IPS-20b (cell line): ENCODE data around the gene ACOT4.
"Not testable (repeated sequence)": the region's sequence is repeated elsewhere in the genome, so short reads cannot be mapped to it uniquely, and the experiment has no call there.

Experiments
- H3K27ac ChIP-seq: one replicate; pipeline ENCODE4 v1.5.1; 2013; ENCODE audit warnings: low read length
- H3K27me3 ChIP-seq: 2 replicates; pipeline ENCODE4 v1.6.1; 2013; ENCODE audit warnings: mild to moderate bottlenecking, low read length, inconsistent platforms; ENCODE audit not compliant: insufficient read depth
- H3K36me3 ChIP-seq: 2 replicates; pipeline ENCODE4 v1.6.1; 2013; ENCODE audit warnings: low read depth, mild to moderate bottlenecking, inconsistent platforms, low read length, moderate library complexity; ENCODE audit not compliant: insufficient read depth
- H3K4me1 ChIP-seq: 2 replicates; pipeline ENCODE4 v1.6.1; 2013; ENCODE audit warnings: mild to moderate bottlenecking, control low read depth, inconsistent platforms, low read length, moderate library complexity; ENCODE audit not compliant: insufficient read depth
- H3K4me3 ChIP-seq: 2 replicates; pipeline ENCODE4 v1.5.1; 2013; ENCODE audit warnings: mild to moderate bottlenecking, low read length, inconsistent platforms
- H3K9ac ChIP-seq: 2 replicates; pipeline ENCODE4 v1.6.1; 2013; ENCODE audit warnings: low read depth, mild to moderate bottlenecking, inconsistent platforms, low read length, moderate library complexity
- H3K9me3 ChIP-seq: 2 replicates; pipeline ENCODE4 v1.6.1; 2013; ENCODE audit warnings: mild to moderate bottlenecking, low read depth, low read length, inconsistent platforms; ENCODE audit not compliant: insufficient read depth

ACOT4 gene

DNA sequence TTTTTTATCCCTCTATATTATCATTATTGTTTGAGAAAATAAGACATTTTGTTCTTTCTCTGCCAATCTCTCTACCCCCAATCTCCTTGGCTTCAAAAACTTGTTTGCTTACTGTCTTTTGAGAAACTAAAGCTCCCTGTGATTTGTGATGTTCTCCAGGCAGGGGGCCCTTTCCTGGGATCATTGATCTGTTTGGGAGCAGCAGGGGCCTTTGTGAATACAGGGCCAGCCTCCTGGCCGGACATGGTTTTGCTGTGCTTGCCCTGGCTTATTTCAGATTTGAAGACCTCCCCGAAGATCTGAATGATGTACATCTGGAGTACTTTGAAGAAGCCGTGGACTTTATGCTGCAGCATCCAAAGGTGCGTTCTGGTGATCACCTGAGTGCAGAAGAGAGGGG lies 25.2 kb downstream of the ACOT4 start:
- Histone ChIP-seq H3K36me3 (no peaks in the 10 kb centered on the region), H3K9ac (no peak overlapping the region), H3K27me3 (peaks cover 31% of the 10 kb centered on the region), H3K4me1 (peaks cover 8% of the 10 kb centered on the region; the same call in 1 of the 2 replicates), H3K9me3 (no peaks in the 10 kb centered on the region), H3K27ac (no peak overlapping the region), H3K4me3 (no peak overlapping the region)

DNA sequence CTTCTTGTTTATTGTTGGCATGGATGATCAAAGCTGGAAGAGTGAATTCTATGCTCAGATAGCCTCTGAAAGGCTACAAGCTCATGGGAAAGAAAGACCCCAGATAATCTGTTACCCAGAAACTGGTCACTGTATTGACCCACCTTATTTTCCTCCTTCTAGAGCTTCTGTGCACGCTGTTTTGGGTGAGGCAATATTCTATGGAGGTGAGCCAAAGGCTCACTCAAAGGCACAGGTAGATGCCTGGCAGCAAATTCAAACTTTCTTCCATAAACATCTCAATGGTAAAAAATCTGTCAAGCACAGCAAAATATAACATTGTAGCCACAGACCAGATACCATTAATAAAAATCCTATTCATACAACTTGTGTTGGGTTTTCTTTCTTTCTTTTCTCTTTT lies 27.9 kb downstream of the ACOT4 start:
- Histone ChIP-seq H3K27ac (no peak overlapping the region), H3K4me1 (peaks cover 8% of the 10 kb centered on the region; the same call in 1 of the 2 replicates), H3K36me3 (no peaks in the 10 kb centered on the region), H3K4me3 (no peak overlapping the region), H3K9ac (no peak overlapping the region), H3K27me3 (peaks cover 5% of the 10 kb centered on the region; the same call in 1 of the 2 replicates), H3K9me3 (no peaks in the 10 kb centered on the region)

DNA sequence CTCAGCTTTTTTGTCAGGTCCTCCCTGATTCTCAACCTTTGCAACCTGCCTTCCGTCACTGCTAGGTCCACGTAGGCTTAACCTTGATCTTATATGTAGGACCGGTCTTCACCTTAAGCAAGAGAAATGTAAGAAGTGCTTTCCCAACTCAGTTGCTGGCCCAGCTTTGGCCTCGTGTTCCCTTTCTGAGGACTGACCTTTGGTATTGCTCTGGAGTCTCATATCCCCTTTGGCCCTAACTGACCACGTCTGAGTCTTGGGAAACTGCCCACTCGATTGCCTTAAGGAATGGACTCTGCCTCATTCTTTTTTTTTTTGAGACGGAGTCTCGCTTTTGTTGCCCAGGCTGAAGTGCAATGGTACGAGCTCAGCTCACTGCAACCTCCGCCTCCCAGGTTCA lies 28.6 kb downstream of the ACOT4 start:
- Histone ChIP-seq H3K27me3 (peaks cover 4% of the 10 kb centered on the region; the same call in 1 of the 2 replicates), H3K4me1 (peaks cover 8% of the 10 kb centered on the region; the same call in 1 of the 2 replicates), H3K27ac (no peak overlapping the region), H3K9me3 (no peaks in the 10 kb centered on the region), H3K36me3 (no peaks in the 10 kb centered on the region), H3K9ac (no peak overlapping the region), H3K4me3 (no peak overlapping the region)

DNA sequence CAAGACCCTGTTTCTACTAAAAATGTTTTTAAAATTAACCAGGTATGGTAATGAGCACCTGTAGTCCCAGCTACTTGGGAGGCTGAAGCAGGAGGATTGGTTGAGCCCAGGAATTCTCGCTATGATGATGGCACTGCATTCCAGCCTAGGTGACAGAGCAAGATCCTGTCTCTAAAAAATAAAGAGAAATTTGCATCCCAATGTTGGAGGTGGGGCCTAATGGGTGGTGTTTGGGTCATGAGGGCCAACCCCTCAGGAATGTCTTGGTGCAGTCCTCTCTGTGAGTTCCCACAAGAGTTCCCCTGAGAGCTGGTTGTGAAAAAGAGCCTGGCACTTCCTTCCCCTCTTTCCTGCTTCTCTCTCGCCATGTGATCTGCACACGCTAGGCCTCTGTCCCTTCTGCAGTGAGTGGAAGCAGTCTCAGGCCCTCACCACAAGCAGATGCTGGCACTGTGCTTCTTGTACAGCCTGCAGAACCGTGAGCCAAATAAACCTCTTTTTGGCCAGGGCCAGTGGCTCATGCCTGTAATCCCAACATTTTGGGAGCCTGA lies 31.9 kb downstream of the ACOT4 start:
- Histone ChIP-seq H3K27ac (no peak overlapping the region), H3K9ac (no peak overlapping the region), H3K9me3 (no peaks in the 10 kb centered on the region)

DNA sequence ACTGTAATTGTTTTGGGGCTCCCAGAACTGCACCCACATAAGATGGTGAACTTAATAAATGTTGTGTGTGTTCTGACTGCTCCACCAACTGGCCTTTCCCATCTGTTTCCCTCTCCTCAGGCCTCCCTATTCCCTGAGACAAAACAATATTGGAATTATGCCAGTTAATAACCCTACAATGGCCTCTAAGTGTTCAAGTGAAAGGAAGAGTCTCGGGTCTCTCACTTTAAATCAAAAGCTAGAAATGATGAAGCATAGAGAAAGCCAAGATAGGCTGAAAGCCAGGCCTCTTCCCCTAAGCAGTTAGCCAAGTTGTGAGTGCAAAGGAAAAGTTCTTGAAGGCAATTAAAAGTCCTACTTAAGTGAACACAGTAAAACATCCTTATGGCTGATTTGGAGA lies 34.0 kb downstream of the ACOT4 start:
- H3K27me3 ChIP-seq, result no peaks in the 10 kb centered on the region
- no peaks in the 10 kb centered on the region for H3K36me3 ChIP-seq
- no peak overlapping the region for H3K27ac ChIP-seq
- H3K4me3 ChIP-seq, result no peak overlapping the region
- H3K4me1 ChIP-seq, result no peaks in the 10 kb centered on the region
- no peaks in the 10 kb centered on the region for H3K9me3 ChIP-seq
- H3K9ac ChIP-seq, result no peak overlapping the region

More for the DNA sequence above, 31.9 kb downstream of the ACOT4 start:
- no peaks in the 10 kb centered on the region for H3K27me3 ChIP-seq
- no peaks in the 10 kb centered on the region for H3K36me3 ChIP-seq
- no peak overlapping the region for H3K4me3 ChIP-seq
- no peaks in the 10 kb centered on the region for H3K4me1 ChIP-seq

DNA sequence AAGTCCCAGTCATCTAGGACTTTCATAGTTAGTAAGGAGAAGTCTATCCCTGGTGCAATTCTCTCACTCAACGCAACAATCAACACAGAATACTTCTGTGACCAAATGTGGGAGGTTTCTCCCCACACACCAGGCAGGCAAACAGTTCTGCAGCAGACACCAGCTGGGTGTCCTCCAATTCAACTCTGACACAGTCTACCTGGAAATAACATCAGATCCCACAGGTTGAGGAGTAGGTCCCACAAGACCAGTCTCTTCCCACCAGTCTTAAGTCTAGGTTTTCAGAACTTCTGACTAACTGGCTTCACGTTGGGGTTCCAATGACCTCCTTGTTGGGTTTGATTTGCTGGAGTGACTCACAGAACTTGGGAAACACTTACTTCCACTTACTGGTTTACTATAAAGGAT lies 35.5 kb downstream of the ACOT4 start:
- H3K27ac ChIP-seq, result no peak overlapping the region
- H3K4me1 ChIP-seq, result no peaks in the 10 kb centered on the region
- H3K9ac ChIP-seq, result no peak overlapping the region
- H3K4me3 ChIP-seq, result no peak overlapping the region
- no peaks in the 10 kb centered on the region for H3K27me3 ChIP-seq
- no peaks in the 10 kb centered on the region for H3K9me3 ChIP-seq
- no peaks in the 10 kb centered on the region for H3K36me3 ChIP-seq

DNA sequence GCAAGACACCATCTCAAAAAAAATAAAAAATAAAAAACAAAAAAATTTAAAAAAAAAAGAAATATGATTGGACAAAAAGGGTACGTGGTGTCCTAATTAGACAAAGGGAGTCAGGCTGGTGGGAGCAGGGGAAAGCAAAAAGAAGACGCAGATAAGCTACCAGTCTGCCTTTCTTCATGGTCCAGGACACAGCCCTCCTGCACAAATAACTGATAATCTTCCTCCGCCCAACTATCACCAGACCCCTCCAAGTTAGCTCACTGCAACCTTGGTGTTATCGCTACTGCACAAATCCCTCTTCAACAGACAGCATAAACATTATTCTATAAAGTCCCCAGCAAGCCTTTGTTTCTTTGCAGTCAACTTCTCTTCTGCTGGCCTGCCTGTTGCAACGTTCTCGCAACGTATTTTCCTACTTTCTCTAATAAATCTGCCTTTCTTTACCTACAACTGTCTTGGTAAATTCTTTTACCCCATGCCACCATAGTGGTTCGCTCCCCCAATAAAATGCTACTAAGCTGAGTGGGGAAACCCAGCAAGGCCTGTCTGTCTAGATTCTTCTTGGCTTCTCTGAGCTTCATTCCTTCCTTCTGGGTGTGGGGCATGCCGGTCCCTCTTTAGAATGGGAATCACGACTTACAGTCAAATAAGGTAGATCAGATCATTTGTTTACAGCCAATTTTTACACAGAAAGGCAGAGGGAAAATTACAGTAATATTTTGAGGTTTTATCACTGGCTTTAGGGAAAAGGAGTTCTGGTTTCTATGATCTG lies 38.5 kb downstream of the ACOT4 start:
- peaks cover 6% of the 10 kb centered on the region; the same call in 1 of the 2 replicates for H3K4me1 ChIP-seq

DNA sequence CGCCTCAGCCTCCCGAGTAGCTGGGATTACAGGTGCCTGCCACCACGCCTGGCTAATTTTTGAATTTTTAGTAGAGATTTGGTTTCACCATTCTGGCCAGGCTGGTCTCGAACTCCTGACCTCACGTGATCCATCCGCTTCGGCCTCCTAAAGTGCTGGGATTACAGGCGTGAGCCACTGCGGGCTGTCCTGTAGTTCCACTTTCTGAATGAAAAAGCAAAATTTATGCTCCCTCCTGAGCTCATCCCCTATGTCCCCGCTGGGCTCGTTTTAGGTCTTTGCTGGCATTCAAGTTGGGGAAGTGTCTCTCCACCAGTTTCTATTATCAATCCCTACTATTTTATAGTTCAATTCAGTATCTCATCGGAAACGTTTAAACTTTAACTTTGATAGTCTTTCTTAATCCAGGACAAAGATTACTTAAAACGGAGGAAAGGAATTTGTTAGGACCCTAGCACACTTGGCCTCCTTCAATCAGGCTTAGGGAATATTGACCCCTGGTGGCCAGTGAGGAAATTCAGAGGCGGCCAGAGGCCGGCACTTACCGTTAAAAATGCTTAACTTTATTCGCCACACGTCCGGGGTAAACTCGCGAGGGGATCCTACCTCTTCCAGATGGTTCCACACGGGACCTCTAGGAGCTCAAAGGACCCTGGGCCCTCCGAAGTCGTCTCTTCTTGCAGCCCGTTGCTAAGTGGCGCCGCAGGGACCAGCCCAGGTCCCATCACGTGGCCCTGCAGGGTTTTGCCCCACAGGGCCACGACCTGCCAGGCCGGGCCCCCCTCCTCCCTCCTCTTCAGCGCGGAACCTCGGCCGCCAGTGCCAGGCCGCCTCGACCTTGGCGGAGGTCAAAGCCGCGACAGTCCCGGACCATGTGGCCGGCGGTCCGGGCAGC lies 41.7 kb downstream of the ACOT4 start:
- Histone ChIP-seq H3K4me3 (peak overlapping the region; percentile 72), H3K9me3 (no peaks in the 10 kb centered on the region), H3K27me3 (no peaks in the 10 kb centered on the region), H3K9ac (peak overlapping the region; percentile 74; the same call in 1 of the 2 replicates), H3K36me3 (no peaks in the 10 kb centered on the region), H3K4me1 (peaks cover 6% of the 10 kb centered on the region; the same call in 1 of the 2 replicates), H3K27ac (peak overlapping the region; percentile 10)

More for the DNA sequence above, 38.5 kb downstream of the ACOT4 start:
- Histone ChIP-seq H3K9ac (no peak overlapping the region), H3K36me3 (no peaks in the 10 kb centered on the region), H3K9me3 (no peaks in the 10 kb centered on the region), H3K27ac (no peak overlapping the region), H3K4me3 (no peak overlapping the region), H3K27me3 (no peaks in the 10 kb centered on the region)

DNA sequence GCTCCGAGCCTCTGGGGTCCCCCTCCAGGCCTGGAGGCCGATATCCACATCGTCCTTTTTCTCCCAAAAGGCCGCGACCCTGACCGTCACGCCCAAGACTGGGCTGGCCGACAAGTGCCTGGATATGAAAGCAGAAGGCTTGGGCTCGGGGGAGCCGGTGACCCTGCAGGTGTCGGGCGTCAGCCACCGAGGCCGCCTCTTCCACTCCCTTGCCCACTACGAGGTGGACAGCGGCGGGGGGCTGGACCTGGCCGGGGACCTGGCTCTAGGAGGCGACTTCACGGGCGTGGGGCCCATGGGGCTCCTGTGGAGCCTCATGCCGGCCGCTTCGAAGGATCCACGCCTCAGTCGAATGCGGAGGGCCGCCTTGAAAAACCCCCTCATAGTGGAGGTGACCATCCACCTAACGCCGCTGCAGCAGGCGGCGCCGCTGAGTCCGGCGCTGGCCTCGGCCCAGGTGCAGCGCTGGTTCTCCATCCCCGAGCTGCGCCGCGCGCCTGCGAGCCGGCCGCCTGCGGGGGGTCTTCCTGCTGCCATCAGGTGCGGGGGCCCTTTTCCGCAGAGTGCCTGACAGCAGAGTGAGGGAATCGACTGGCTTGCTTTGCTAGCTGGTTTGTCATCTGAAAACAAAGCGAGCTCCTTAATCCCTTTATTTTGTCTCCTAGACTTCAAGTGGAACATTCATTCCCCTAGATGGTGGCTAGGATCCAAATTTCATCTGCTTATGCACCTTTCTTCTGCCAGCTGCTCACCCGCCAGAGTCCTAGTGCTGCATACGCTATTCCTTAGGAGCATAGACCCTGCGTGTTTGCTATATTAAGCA lies 42.5 kb downstream of the ACOT4 start:
- H3K27ac ChIP-seq, result peak overlapping the region; percentile 10
- peak overlapping the region; percentile 74; the same call in 1 of the 2 replicates for H3K9ac ChIP-seq
- peak overlapping the region; percentile 72 for H3K4me3 ChIP-seq
- H3K4me1 ChIP-seq, result peaks cover 6% of the 10 kb centered on the region; the same call in 1 of the 2 replicates
- no peaks in the 10 kb centered on the region for H3K36me3 ChIP-seq
- no peaks in the 10 kb centered on the region for H3K9me3 ChIP-seq
- H3K27me3 ChIP-seq, result no peaks in the 10 kb centered on the region

DNA sequence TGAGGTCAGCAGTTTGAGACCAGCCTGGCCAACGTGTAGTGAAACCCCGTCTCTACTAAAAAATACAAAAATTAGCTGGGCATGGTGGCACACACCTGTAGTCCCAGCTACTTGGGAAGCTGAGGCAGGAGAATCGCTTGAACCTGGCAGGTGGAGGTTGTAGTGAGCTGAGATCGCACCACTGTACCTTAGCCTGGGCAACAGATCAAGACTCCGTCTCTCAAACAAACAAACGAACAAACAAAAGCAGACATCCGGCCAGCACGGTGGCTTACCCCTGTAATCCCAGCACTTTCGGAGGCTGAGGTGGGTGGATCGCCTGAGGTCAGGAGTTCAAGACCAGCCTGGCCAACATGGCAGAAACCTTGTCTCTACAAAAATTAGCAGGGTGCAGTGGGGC lies 44.7 kb downstream of the ACOT4 start:
- not testable (repeated sequence) for H3K27ac ChIP-seq, H3K4me3 ChIP-seq, H3K4me1 ChIP-seq, H3K27me3 ChIP-seq, H3K36me3 ChIP-seq, H3K9me3 ChIP-seq, H3K9ac ChIP-seq

DNA sequence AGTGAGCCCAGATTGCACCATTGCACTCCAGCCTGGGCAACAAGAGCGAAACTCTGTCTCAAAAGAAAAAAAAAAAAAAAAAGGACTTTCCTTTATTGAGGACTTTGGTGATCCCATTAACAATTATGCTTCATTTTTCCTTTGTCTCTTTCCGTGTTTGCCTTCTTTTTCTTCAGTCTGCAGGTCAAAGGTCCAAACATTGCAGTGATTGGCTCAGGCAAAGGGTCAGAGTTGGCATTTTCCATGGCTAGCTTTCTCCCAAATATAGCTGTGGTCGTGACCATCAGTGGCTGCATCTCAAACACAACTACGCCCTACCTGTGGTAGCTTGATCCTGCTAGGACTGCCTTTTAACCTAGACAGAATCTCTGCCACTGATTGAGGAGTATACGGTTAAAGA lies 46.2 kb downstream of the ACOT4 start:
- no peaks in the 10 kb centered on the region for H3K9me3 ChIP-seq
- H3K4me1 ChIP-seq, result peaks cover 6% of the 10 kb centered on the region; the same call in 1 of the 2 replicates
- no peak overlapping the region for H3K27ac ChIP-seq
- no peaks in the 10 kb centered on the region for H3K36me3 ChIP-seq
- no peak overlapping the region for H3K4me3 ChIP-seq
- no peak overlapping the region for H3K9ac ChIP-seq
- H3K27me3 ChIP-seq, result no peaks in the 10 kb centered on the region
